DMS53 treated with DMSO at 0.1 percent for 48 hours (cell line): Measurements from ENCODE around the gene ZNF496.
"Not testable (repeated sequence)": the region's sequence is repeated elsewhere in the genome, so short reads cannot be mapped to it uniquely, and the experiment has no call there.

ENCODE experiments used
- DNase-seq: peaks from one replicate; lab custom pipeline; 2025; ENCODE audit not compliant: unreplicated experiment; lab: John Stamatoyannopoulos, UW

Gene ZNF496

GRCh38 chr1:247331525-247332214 is at the start of gene ZNF496:
Gene ZNF496, minus strand, starts transcription at chr1:247331867. Its CDS starts 2,289 bp downstream, at chr1:247329578.
- DNase-seq: peak; percentile 39

- no peak for DNase-seq
Measured at GRCh38 chr1:247378334-247379073, 46.8 kb upstream of the ZNF496 start.

GRCh38 chr1:247377656-247378055 is 46.0 kb upstream of the ZNF496 start:
- not testable (repeated sequence) for DNase-seq

GRCh38 chr1:247376659-247377058 is 45.0 kb upstream of the ZNF496 start:
- no peak for DNase-seq

- no peak for DNase-seq
Measured at GRCh38 chr1:247375747-247376146, 44.1 kb upstream of the ZNF496 start.

- DNase-seq: not testable (repeated sequence)
Measured at GRCh38 chr1:247374651-247375334, 43.1 kb upstream of the ZNF496 start.

- no peak for DNase-seq
Measured at GRCh38 chr1:247373721-247374141, 42.1 kb upstream of the ZNF496 start.

- DNase-seq: no peak
Measured at GRCh38 chr1:247371801-247372259, 40.2 kb upstream of the ZNF496 start.

GRCh38 chr1:247370786-247371732 is 39.4 kb upstream of the ZNF496 start:
- DNase-seq: no peak

- DNase-seq: no peak
Measured at GRCh38 chr1:247368490-247369145, 37.0 kb upstream of the ZNF496 start.

- DNase-seq: no peak
Measured at GRCh38 chr1:247367786-247368422, 36.2 kb upstream of the ZNF496 start.

GRCh38 chr1:247366926-247367645 is 35.4 kb upstream of the ZNF496 start:
- no peak for DNase-seq

- DNase-seq: not testable (repeated sequence)
Measured at GRCh38 chr1:247366345-247366744, 34.7 kb upstream of the ZNF496 start.

GRCh38 chr1:247365023-247365422 is 33.4 kb upstream of the ZNF496 start:
- no peak for DNase-seq

GRCh38 chr1:247363000-247363399 is 31.3 kb upstream of the ZNF496 start:
- not testable (repeated sequence) for DNase-seq

- DNase-seq: no peak
Measured at GRCh38 chr1:247362153-247362552, 30.5 kb upstream of the ZNF496 start.

GRCh38 chr1:247360991-247361731 is 29.5 kb upstream of the ZNF496 start:
- no peak for DNase-seq
